HepG2 (cell line): ENCODE measurements around the gene TMEM41A. TPM values are rescaled to one million over a fixed set of nuclear protein-coding genes. Genes with fewer than 3 reads are reported as not detected.
"Not testable (repeated sequence)": the region's sequence is repeated elsewhere in the genome, so short reads cannot be mapped to it uniquely, and the experiment has no call there.

Experiments used
- ATAC-seq: fragments of 200-7000 bp; cut with Tn5 transposase; 3 replicates; pipeline ENCODE4 v1.9.1; 2020; ENCODE audit warnings: mild to moderate bottlenecking, moderate library complexity
- BruUV-seq: library from RNA; stranded (reverse); fragments of 400-500 nt; replicated peaks from 2 replicates; lab custom pipeline; 2021; lab: Mats Ljungman, UMichigan
- CTCF ChIA-PET: fragments of 300-600 bp; formaldehyde crosslinking; extraction: SDS; loops from one replicate; lab custom pipeline; 2021; ENCODE audit warnings: low total read pairs, inconsistent platforms, low intra/inter-chr PET ratio; lab: Yijun Ruan, JAX
- POLR2A ChIA-PET: fragments of 350-600 bp; sonication (Branson Sonifier 250); formaldehyde crosslinking; loops from one replicate; lab custom pipeline; 2020; ENCODE audit warnings: antibody characterized with exemption, inconsistent platforms; lab: Yijun Ruan, JAX
- DNase-seq: peaks from one replicate; pipeline ENCODE4 v3.0.0-alpha.2; 2015; ENCODE audit warnings: low spot score
- FAIRE-seq: peaks from 3 replicates; lab custom pipeline; 2011; peaks lifted over from hg19 to GRCh38; lab: Jason Lieb, UNC
- H2AFZ ChIP-seq: one replicate; pipeline ENCODE4 v1.6.1; 2011; ENCODE audit warnings: low read length, inconsistent platforms
- H3K27ac ChIP-seq: fragments of 300-600 bp; 3 replicates; pipeline ENCODE4 v1.8.0; 2011; ENCODE audit warnings: mixed run types, mild to moderate bottlenecking, mixed read lengths, low read length, inconsistent platforms; ENCODE audit not compliant: insufficient read depth; ENCODE audit errors: extremely low read length
- H3K27me3 ChIP-seq, 2 experiments: fragments of 200-600 bp in 1 of 2; 2 replicates in 1 of 2; 3 replicates in 1 of 2; pipeline versions ENCODE4 v1.6.0 to v1.8.0; 2011; ENCODE audit warnings: low read length in 2 of 2, mild to moderate bottlenecking in 2 of 2, moderate library complexity in 2 of 2, inconsistent platforms in 1 of 2; ENCODE audit not compliant: insufficient read depth in 2 of 2, control insufficient read depth in 1 of 2
- H3K36me3 ChIP-seq, 2 experiments: fragments of 200-600 bp in 1 of 2; replicated peaks in 1 of 2; 2 replicates in 1 of 2; 3 replicates in 1 of 2; pipeline versions ENCODE4 v1.5.1 to v1.8.0; 2011; ENCODE audit warnings: low read length in 2 of 2, inconsistent platforms in 1 of 2; ENCODE audit not compliant: insufficient read depth in 2 of 2, control insufficient read depth in 1 of 2
- H3K4me1 ChIP-seq: 2 replicates; pipeline ENCODE4 v1.5.1; 2012; ENCODE audit warnings: low read length, inconsistent platforms; ENCODE audit not compliant: insufficient read depth
- H3K4me2 ChIP-seq: 2 replicates; pipeline ENCODE4 v1.6.0; 2011; ENCODE audit warnings: low read depth, low read length, inconsistent platforms
- H3K4me3 ChIP-seq, 3 experiments: fragments of 200-600 bp in 1 of 3; sonication (generic), shearing (Covaris generic) in 1 of 3; replicated peaks in 1 of 3; 2 replicates each; pipeline ENCODE4 v1.5.1; 2011 to 2016; ENCODE audit warnings: low read length in 3 of 3, inconsistent platforms in 2 of 3, low read depth in 2 of 3, mild to moderate bottlenecking in 2 of 3, control low read depth in 1 of 3, mixed read lengths in 1 of 3; ENCODE audit not compliant: insufficient read depth in 1 of 3
- H3K79me2 ChIP-seq: one replicate; pipeline ENCODE4 v1.6.1; 2011; ENCODE audit warnings: low read length, inconsistent platforms; ENCODE audit not compliant: insufficient read depth
- H3K9ac ChIP-seq: 2 replicates; pipeline ENCODE4 v1.6.0; 2011; ENCODE audit warnings: mild to moderate bottlenecking, low read depth, low read length, inconsistent platforms; ENCODE audit not compliant: insufficient read depth
- H3K9me3 ChIP-seq: 2 replicates; pipeline ENCODE4 v1.5.1; 2012; ENCODE audit warnings: mild to moderate bottlenecking, low read length
- H4K20me1 ChIP-seq: 2 replicates; pipeline ENCODE4 v1.6.0; 2011; ENCODE audit warnings: inconsistent platforms, mild to moderate bottlenecking, low read length, moderate library complexity; ENCODE audit not compliant: insufficient read depth
- AFF4 ChIP-seq: sonication (generic); formaldehyde crosslinking; IDR thresholded peaks from 2 replicates; pipeline ENCODE4 v1.4.0; 2020; ENCODE audit warnings: missing genetic modification reagents
- RFXANK ChIP-seq: IDR thresholded peaks from 2 replicates; pipeline ENCODE4 v1.6.1; 2016
- RFXAP ChIP-seq: sonication (generic); formaldehyde crosslinking; IDR thresholded peaks from 2 replicates; pipeline ENCODE4 v1.4.0; 2020; ENCODE audit warnings: missing genetic modification reagents, borderline replicate concordance
- ZNF564 ChIP-seq: sonication (generic); formaldehyde crosslinking; IDR thresholded peaks from 2 replicates; pipeline ENCODE4 v1.8.1; 2023; ENCODE audit warnings: mild to moderate bottlenecking, missing genetic modification reagents
- ZNF678 ChIP-seq: sonication (generic); formaldehyde crosslinking; IDR thresholded peaks from 2 replicates; pipeline ENCODE4 v1.4.0; 2020; ENCODE audit warnings: mild to moderate bottlenecking, missing genetic modification reagents
- WGBS: methylation state at CpG from one replicate; pipeline ENCODE4 v1.1.6; 2017; ENCODE audit warnings: low lambda C conversion rate; 5-methylcytosine and 5-hydroxymethylcytosine counted together
- in situ Hi-C: cut with HindIII; loops from 2 replicates; pipeline ENCODE4 v1.10.0; 2017; ENCODE audit warnings: low pct_unique_long_range_greater_than_20kb; ENCODE audit not compliant: extremely low pct_ligation_motif_present
- intact Hi-C: fragments of 100-400 bp; cut with micrococcal nuclease; formaldehyde crosslinking; loops from one replicate; pipeline ENCODE4 v1.10.0; 2022; ENCODE audit not compliant: unreplicated experiment
- polyA plus RNA-seq, 8 experiments: library from polyadenylated mRNA; depleted of rRNA in 3 of 8; stranded (reverse) in 7 of 8; unstranded in 1 of 8; fragments of >200 nt; fragmentation: Illumina TruSeq in 4 of 8; extraction: Trizol in 4 of 8; gene quantifications; 2 replicates each; pipeline versions ENCODE4 v1.2.1 to v1.2.3, GENCODE V29; 2011 to 2016; ENCODE audit warnings: low read depth in 4 of 8, missing spikeins in 1 of 8, mixed read lengths in 1 of 8; ENCODE audit not compliant: insufficient read depth in 1 of 8
- total RNA-seq, 5 experiments: library from RNA; depleted of rRNA; stranded (reverse); fragments of >200 nt; fragmentation: Illumina TruSeq; extraction: Trizol; gene quantifications; 2 replicates each; pipeline ENCODE4 v1.2.3, GENCODE V29; 2016; ENCODE audit warnings: low read depth in 1 of 5

The TMEM41A gene
- total and polyA plus RNA-seq, 2 of the 13 experiments (the other 11 are each of a cell fraction or from before 2014, with no cell fraction given), result 30.0 to 40.0 TPM

GRCh38 chr3:185457376-185457775, 41.5 kb downstream of the TMEM41A start:
- CTCF ChIA-PET, result no interaction called here

GRCh38 chr3:185451432-185451831, 47.4 kb downstream of the TMEM41A start:
- CTCF ChIA-PET, POLR2A ChIA-PET, H3K4me2 ChIP-seq, FAIRE-seq, H3K4me1 ChIP-seq, intact Hi-C loops, ATAC-seq, H2AFZ ChIP-seq, H3K9ac ChIP-seq, H3K79me2 ChIP-seq, H3K27ac ChIP-seq, H3K4me3 ChIP-seq, H4K20me1 ChIP-seq, BruUV-seq, DNase-seq, in situ Hi-C loops, H3K9me3 ChIP-seq, H3K27me3 ChIP-seq: not testable (repeated sequence)
- H3K36me3 ChIP-seq, result peaks cover 6 to 30% of the 10 kb centered on the region in 2 experiments; a peak in 4 of 5 replicates
- 98% methylated on average over 8 of the region's 8 CpGs for WGBS

More at GRCh38 chr3:185457376-185457775, 41.5 kb downstream of the TMEM41A start:
- FAIRE-seq (no peak), ATAC-seq (no peak), DNase-seq (no peak)
- no peaks in the 10 kb centered on the region for H3K4me1 ChIP-seq
- TF ChIP-seq ZNF564, result 0 out of 2 replicates have a peak, but pooled peaks have one; percentile 30
- TF ChIP-seq RFXANK (CRISPR knock-in tag), result no peak
- intact Hi-C loops (no loop called here), in situ Hi-C loops (no loop called here)
- H3K4me2 ChIP-seq, result no peak overlapping the region
- WGBS, result 100% methylated on average over 1 of the region's 2 CpGs
- no peak overlapping the region for H3K27ac ChIP-seq
- no peaks in the 10 kb centered on the region for H3K79me2 ChIP-seq
- no peaks in the 10 kb centered on the region for H3K27me3 ChIP-seq
- H2AFZ ChIP-seq, result no peak overlapping the region
- BruUV-seq, result TSS peak; percentile 28
- H3K9me3 ChIP-seq, result no peaks in the 10 kb centered on the region
- H3K4me3 ChIP-seq, result no peak overlapping the region
- POLR2A ChIA-PET, result no interaction called here
- no peak overlapping the region for H3K9ac ChIP-seq
- peaks cover 5 to 34% of the 10 kb centered on the region in 2 experiments; a peak in 4 of 5 replicates for H3K36me3 ChIP-seq
- no peaks in the 10 kb centered on the region for H4K20me1 ChIP-seq

GRCh38 chr3:185448107-185448506, 50.7 kb downstream of the TMEM41A start:
- intact Hi-C loops, result no loop called here
- no peak for FAIRE-seq
- CTCF ChIA-PET, result no interaction called here
- TF ChIP-seq AFF4 (CRISPR knock-in tag) (no peak), ZNF678 (CRISPR knock-in tag) (no peak), RFXAP (no peak)

More at GRCh38 chr3:185448107-185448506, 50.7 kb downstream of the TMEM41A start:
- H3K9ac ChIP-seq, result no peak overlapping the region
- no peak overlapping the region for H3K27ac ChIP-seq
- H2AFZ ChIP-seq, result no peak overlapping the region
- no peaks in the 10 kb centered on the region for H3K79me2 ChIP-seq
- no peak for DNase-seq
- ATAC-seq, result no peak
- H3K4me3 ChIP-seq, result no peak overlapping the region
- POLR2A ChIA-PET, result no interaction called here
- peaks cover 4 to 27% of the 10 kb centered on the region in 2 experiments; a peak in 4 of 5 replicates for H3K36me3 ChIP-seq
- no TSS peak for BruUV-seq
- in situ Hi-C loops, result no loop called here
- H3K9me3 ChIP-seq, result no peaks in the 10 kb centered on the region
- H3K27me3 ChIP-seq, result no peaks in the 10 kb centered on the region
- no peaks in the 10 kb centered on the region for H3K4me1 ChIP-seq
- no peak overlapping the region for H3K4me2 ChIP-seq
- H4K20me1 ChIP-seq, result no peaks in the 10 kb centered on the region
